PC-9 (cell line): ENCODE results near the gene ZMYM4. TPM values are rescaled to one million over a fixed set of nuclear protein-coding genes. Genes with fewer than 3 reads are reported as not detected.

Experiments
- BruUV-seq: library from RNA; stranded (reverse); fragments of 400-500 nt; replicated peaks from 2 replicates; lab custom pipeline; 2021; lab: Mats Ljungman, UMichigan
- CTCF ChIA-PET: fragments of 300-600 bp; sonication (Branson Sonifier 250); formaldehyde crosslinking; loops from one replicate; lab custom pipeline; 2022; ENCODE audit warnings: antibody characterized with exemption; lab: Charles Lee
- POLR2A ChIA-PET: fragments of 300-600 bp; sonication (Branson Sonifier 250); formaldehyde crosslinking; loops from one replicate; lab custom pipeline; 2022; ENCODE audit warnings: antibody characterized with exemption; ENCODE audit not compliant: unreplicated experiment; lab: Charles Lee
- DNase-seq, 2 experiments: peaks; one replicate each; pipeline versions ENCODE4 v3.0.0 to v3.0.0-alpha.2; 2015 to 2022; ENCODE audit warnings: mixed read lengths in 1 of 2
- H2AFZ ChIP-seq: fragments of 200-600 bp; sonication (generic); 2 replicates; pipeline ENCODE4 v1.8.1; 2017; ENCODE audit warnings: antibody characterized with exemption
- H3F3A ChIP-seq: fragments of 200-600 bp; sonication (generic); 2 replicates; pipeline ENCODE4 v1.8.1; 2017; ENCODE audit warnings: antibody characterized with exemption, mild to moderate bottlenecking, low read depth; ENCODE audit not compliant: insufficient read depth
- H3K27ac ChIP-seq: fragments of 200-600 bp; sonication (generic); 2 replicates; pipeline ENCODE4 v1.6.1; 2016; ENCODE audit warnings: mixed run types
- H3K27me3 ChIP-seq: fragments of 200-600 bp; sonication (generic); 2 replicates; pipeline ENCODE4 v1.6.1; 2016; ENCODE audit warnings: low read depth, mixed run types; ENCODE audit not compliant: insufficient read depth
- H3K36me3 ChIP-seq: fragments of 200-600 bp; sonication (generic); 2 replicates; pipeline ENCODE4 v1.6.1; 2016; ENCODE audit warnings: low read depth, mixed run types
- H3K4me1 ChIP-seq: fragments of 200-600 bp; sonication (generic); replicated peaks from 2 replicates; pipeline ENCODE4 v1.6.1; 2016; ENCODE audit warnings: mixed run types; ENCODE audit not compliant: insufficient read depth
- H3K4me2 ChIP-seq: fragments of 200-600 bp; sonication (generic); 2 replicates; pipeline ENCODE4 v1.6.1; 2017; ENCODE audit warnings: mixed run types
- H3K4me3 ChIP-seq: fragments of 200-600 bp; sonication (generic); 2 replicates; pipeline ENCODE4 v1.6.1; 2016; ENCODE audit warnings: mixed run types
- H3K79me2 ChIP-seq: fragments of 200-600 bp; sonication (generic); 2 replicates; pipeline ENCODE4 v1.6.1; 2017; ENCODE audit warnings: low read depth, mixed run types
- H3K9me2 ChIP-seq: fragments of 200-600 bp; sonication (generic); 2 replicates; pipeline ENCODE4 v1.8.1; 2017; ENCODE audit warnings: mild to moderate bottlenecking; ENCODE audit not compliant: insufficient read depth
- H3K9me3 ChIP-seq: fragments of 200-600 bp; sonication (generic); 2 replicates; pipeline ENCODE4 v1.8.1; 2016; ENCODE audit warnings: low read depth; ENCODE audit not compliant: insufficient read depth
- H4K20me1 ChIP-seq: fragments of 200-600 bp; sonication (generic); 2 replicates; pipeline ENCODE4 v1.8.1; 2017; ENCODE audit not compliant: insufficient read depth
- CTCF ChIP-seq: fragments of 200-600 bp; sonication (generic); conservative IDR thresholded peaks from 2 replicates; pipeline ENCODE4 v1.6.1; 2017; ENCODE audit warnings: mixed run types, antibody characterized with exemption, mild to moderate bottlenecking, moderate library complexity
- EZH2 ChIP-seq: fragments of 200-600 bp; sonication (generic); IDR thresholded peaks from 2 replicates; pipeline ENCODE4 v1.8.0; 2017; ENCODE audit warnings: antibody characterized with exemption, low read depth
- intact Hi-C: fragments of 100-400 bp; cut with micrococcal nuclease; formaldehyde crosslinking; loops from one replicate; pipeline ENCODE4 v1.10.0; 2022; ENCODE audit not compliant: unreplicated experiment
- total RNA-seq: library from RNA; stranded (reverse); gene quantifications from 2 replicates; pipeline ENCODE4 v1.2.3, GENCODE V29; 2021

The ZMYM4 gene
- total RNA-seq, 1 experiment from 2014 or later: 84.4 TPM

- H2AFZ ChIP-seq: no peak overlapping the region
- intact Hi-C loops: no loop called here
- H3K36me3 ChIP-seq: peaks cover 12% of the 10 kb centered on the region; the same call in 1 of the 2 replicates
- CTCF ChIA-PET: no interaction called here
- TF ChIP-seq EZH2: no peak
- no peak for TF ChIP-seq CTCF
- no peaks in the 10 kb centered on the region for H3K27me3 ChIP-seq
- peaks cover 9% of the 10 kb centered on the region; the same call in 1 of the 2 replicates for H4K20me1 ChIP-seq
- H3K27ac ChIP-seq: no peak overlapping the region
- no peak overlapping the region for H3K4me3 ChIP-seq
- POLR2A ChIA-PET: no interaction called here
- H3F3A ChIP-seq: 0 out of 2 replicates have a peak, but pooled peaks cover 6% of the 10 kb centered on the region
- H3K79me2 ChIP-seq: peaks cover 9% of the 10 kb centered on the region; the same call in 1 of the 2 replicates
- DNase-seq: no peak
- BruUV-seq: no TSS peak
- H3K9me3 ChIP-seq: no peaks in the 10 kb centered on the region
- H3K9me2 ChIP-seq: no peaks in the 10 kb centered on the region
- H3K4me1 ChIP-seq: no peaks in the 10 kb centered on the region
- H3K4me2 ChIP-seq: no peak overlapping the region
Observed at GRCh38 chr1:35334485-35334884, 66.0 kb downstream of the ZMYM4 start.

GRCh38 chr1:35340519-35340918 is 72.0 kb downstream of the ZMYM4 start:
- Histone ChIP-seq H3K79me2 (peaks cover 35% of the 10 kb centered on the region), H3K9me2 (no peaks in the 10 kb centered on the region), H3K36me3 (no peaks in the 10 kb centered on the region), H3K4me2 (no peak overlapping the region), H3F3A (no peaks in the 10 kb centered on the region), H3K27ac (no peak overlapping the region), H4K20me1 (peaks cover 9% of the 10 kb centered on the region), H3K4me3 (no peak overlapping the region), H3K9me3 (no peaks in the 10 kb centered on the region), H3K4me1 (no peaks in the 10 kb centered on the region), H3K27me3 (no peaks in the 10 kb centered on the region), H2AFZ (no peak overlapping the region)
- intact Hi-C loops: loop anchor here (2.0 kb wide), 1 partner anchor 14 kb away; no protein-coding TSS in a partner anchor
- ChIA-PET CTCF (no interaction called here), POLR2A (no interaction called here)
- no TSS peak for BruUV-seq
- TF ChIP-seq EZH2 (no peak), CTCF (no peak)
- DNase-seq: no peak

- Histone ChIP-seq H3K4me2 (no peak overlapping the region), H3K27me3 (no peaks in the 10 kb centered on the region), H3K4me1 (no peaks in the 10 kb centered on the region), H3K27ac (peak overlapping the region; percentile 17; the same call in 1 of the 2 replicates), H3K4me3 (no peak overlapping the region), H3K9me3 (no peaks in the 10 kb centered on the region), H3K79me2 (peaks cover 43% of the 10 kb centered on the region), H3F3A (0 out of 2 replicates have a peak, but pooled peaks cover 3% of the 10 kb centered on the region), H4K20me1 (peaks cover 9% of the 10 kb centered on the region), H3K9me2 (no peaks in the 10 kb centered on the region), H3K36me3 (no peaks in the 10 kb centered on the region), H2AFZ (no peak overlapping the region)
- intact Hi-C loops: no loop called here
- no TSS peak for BruUV-seq
- DNase-seq: peak in 1 of 2 experiments; percentile 37
- CTCF ChIA-PET: no interaction called here
- TF ChIP-seq EZH2: no peak
- no peak for TF ChIP-seq CTCF
- POLR2A ChIA-PET: no interaction called here
Observed at GRCh38 chr1:35345439-35345981, 77.0 kb downstream of the ZMYM4 start.
